ENCODE results near the gene NFIX. TPM values are rescaled to one million over a fixed set of nuclear protein-coding genes. Genes with fewer than 3 reads are reported as not detected.

NFIX gene
- total RNA-seq, 4 donors from 2014 or later = 31.9 to 128 (median 105) TPM

DNA sequence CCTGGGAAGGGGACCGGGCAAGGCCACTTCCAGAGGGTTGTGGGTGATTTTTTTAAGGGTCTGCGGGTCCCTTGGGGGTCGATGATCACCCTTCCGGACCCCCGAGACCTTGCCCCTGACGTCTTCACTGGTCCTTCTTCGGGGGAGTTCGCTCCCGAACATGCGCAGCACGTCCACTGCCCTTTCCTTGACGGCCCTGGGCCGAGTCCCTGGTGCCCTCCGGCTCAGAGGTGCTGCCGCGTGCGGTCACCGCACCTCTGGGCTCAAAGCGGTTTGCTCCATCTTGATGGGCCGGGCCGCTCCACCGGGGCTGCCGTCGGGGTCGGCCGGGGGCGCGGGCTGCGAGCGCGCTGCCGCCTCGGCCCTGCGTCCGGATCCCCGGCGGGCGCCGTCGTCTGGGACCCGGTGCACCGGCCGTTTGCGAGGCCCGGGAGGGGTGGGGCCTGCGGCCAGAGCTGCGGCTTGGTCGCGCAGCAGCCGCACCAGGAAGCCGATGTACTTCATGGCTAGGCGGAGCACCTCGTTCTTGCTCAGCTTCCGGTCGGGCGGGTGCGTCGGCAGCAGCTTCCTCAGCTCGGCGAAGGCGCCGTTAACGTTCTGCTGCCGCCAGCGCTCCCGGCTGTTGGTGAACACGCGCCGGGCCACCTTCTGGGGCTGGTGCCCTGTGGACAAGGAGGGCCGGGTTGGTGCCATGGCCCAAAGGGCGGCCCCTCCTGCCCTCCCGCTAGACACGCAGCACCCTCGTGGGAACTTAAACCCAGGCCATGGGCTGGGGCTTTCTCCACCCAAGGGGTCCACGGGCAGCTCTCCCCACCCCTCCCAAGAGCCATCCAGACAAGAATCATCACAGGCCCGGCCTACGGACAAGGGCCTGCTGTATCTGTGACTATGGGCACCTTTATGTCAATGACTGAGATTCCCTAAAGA, 104.1 kb downstream of the NFIX start:
- intact Hi-C loops (cut with DNase I; ENCODE audit: low total_unique reads) (no loop called here), in situ Hi-C loops (cut with MboI; ENCODE audit: low sequenced_read_pairs in 4 of 4) (loop anchor here in 1 of 4 donors (10.0 kb wide), 1 partner anchor 115 kb away; no protein-coding TSS in a partner anchor)
- peak; percentile 53 to 58 for DNase-seq
- Histone ChIP-seq H3K27ac (peak overlapping the region; percentile 71 to 89 (median 84)), H3K4me1 (peaks cover 12 to 25% of the 10 kb centered on the region in 2 donors), H3K27me3 (no peaks in the 10 kb centered on the region), H3K36me3 (no peaks in the 10 kb centered on the region), H3K9me3 (no peaks in the 10 kb centered on the region), H3K4me3 (peak overlapping the region; percentile 23 to 49 (median 46))
- ATAC-seq = peak in 1 of 2 donors; percentile 30
- TF ChIP-seq POLR2A (IDR thresholded peaks at IDR 0.05) = peak; percentile 23 to 49
- TF ChIP-seq, protein P1, sequence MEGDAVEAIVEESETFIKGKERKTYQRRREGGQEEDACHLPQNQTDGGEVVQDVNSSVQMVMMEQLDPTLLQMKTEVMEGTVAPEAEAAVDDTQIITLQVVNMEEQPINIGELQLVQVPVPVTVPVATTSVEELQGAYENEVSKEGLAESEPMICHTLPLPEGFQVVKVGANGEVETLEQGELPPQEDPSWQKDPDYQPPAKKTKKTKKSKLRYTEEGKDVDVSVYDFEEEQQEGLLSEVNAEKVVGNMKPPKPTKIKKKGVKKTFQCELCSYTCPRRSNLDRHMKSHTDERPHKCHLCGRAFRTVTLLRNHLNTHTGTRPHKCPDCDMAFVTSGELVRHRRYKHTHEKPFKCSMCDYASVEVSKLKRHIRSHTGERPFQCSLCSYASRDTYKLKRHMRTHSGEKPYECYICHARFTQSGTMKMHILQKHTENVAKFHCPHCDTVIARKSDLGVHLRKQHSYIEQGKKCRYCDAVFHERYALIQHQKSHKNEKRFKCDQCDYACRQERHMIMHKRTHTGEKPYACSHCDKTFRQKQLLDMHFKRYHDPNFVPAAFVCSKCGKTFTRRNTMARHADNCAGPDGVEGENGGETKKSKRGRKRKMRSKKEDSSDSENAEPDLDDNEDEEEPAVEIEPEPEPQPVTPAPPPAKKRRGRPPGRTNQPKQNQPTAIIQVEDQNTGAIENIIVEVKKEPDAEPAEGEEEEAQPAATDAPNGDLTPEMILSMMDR (IDR thresholded peaks at IDR 0.05 in 4 of 5, conservative IDR thresholded peaks at IDR 0.05 in 1 of 5) = no peak

DNA sequence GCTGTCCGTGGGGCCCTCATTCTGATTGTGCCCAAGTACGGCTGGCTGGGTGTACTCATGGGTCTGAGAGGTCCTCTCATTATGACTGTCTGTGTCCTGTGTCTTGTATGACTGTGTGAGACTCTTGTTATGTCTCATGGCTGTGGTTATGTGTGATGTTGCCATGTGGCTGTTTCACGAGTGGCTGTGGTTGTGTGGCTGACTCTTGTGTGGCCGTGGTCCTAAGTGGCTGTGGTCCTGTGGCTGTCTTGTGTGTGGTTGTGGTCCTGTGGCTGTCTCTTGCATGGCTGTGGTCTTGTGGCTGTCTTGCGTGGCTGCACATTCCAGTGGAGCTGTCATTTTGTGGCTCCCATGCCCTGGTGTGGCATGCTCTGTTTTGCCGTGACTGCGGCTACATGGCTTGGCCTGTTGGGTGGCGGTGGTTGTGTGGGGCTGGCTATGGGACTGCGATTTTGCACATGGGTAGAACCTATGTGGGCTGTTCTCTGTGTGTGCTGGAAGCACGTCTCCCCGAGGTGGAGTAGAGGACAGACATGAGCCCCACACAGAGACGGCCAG, 104.8 kb downstream of the NFIX start:
- ATAC-seq (no peak), DNase-seq (no peak)
- in situ Hi-C loops (cut with MboI; ENCODE audit: low sequenced_read_pairs in 4 of 4) (loop anchor here in 1 of 4 donors (25.0 kb wide), 1 partner anchor 162 kb away; no protein-coding TSS in a partner anchor), intact Hi-C loops (cut with DNase I; ENCODE audit: low total_unique reads) (no loop called here)
- Histone ChIP-seq H3K4me1 (peaks cover 12 to 25% of the 10 kb centered on the region in 2 donors), H3K9me3 (no peaks in the 10 kb centered on the region), H3K27me3 (no peaks in the 10 kb centered on the region), H3K4me3 (peak overlapping the region in 2 of 4 donors; percentile 17 to 45), H3K27ac (peak overlapping the region; percentile 71 to 89 (median 84)), H3K36me3 (peaks cover 0 to 4% of the 10 kb centered on the region in 2 donors)
- no peak for TF ChIP-seq POLR2A (IDR thresholded peaks at IDR 0.05)
- TF ChIP-seq, protein P1 (IDR thresholded peaks at IDR 0.05 in 4 of 5, conservative IDR thresholded peaks at IDR 0.05 in 1 of 5) = no peak

DNA sequence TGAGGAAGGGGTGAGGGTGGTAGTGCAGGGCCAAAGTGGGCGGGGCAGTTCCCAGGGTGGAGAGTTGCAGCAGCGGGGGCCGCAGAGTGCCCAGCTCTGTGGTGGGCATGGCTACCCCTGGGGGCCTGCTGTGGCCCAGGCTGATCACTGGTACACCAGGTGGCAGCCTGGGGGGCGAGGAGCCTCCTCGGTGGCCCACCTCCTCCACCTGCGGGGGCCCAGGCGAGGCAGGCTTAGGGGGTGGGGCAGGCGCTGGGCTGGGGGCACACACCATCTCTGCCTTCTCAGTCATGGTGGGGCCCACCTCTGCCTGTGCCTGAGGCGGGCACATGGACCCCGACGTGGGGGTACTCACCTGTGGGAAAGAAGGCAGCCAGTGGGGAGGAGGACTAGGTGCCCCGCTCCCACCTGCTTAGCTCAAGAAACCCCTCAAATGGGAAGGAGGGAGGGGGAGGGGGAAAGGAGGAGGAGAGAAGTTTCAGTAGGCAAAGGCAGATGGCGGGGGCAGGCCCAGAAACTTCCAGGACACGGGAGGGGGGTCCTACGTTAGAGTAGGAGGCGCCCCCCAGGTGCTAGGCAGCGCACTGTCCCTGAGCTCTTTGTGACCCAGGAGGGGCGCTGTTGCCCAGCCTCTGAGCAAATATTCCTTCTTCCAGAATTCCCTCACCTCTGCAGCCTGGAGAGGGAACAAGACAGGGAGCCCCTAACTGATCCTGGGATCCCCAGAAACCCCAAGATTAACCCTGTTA, 105.7 kb downstream of the NFIX start:
- H3K9me3 ChIP-seq = no peaks in the 10 kb centered on the region
- H3K27me3 ChIP-seq = no peaks in the 10 kb centered on the region
- no peak for TF ChIP-seq POLR2A (IDR thresholded peaks at IDR 0.05)
- TF ChIP-seq, protein P1 (IDR thresholded peaks at IDR 0.05 in 4 of 5, conservative IDR thresholded peaks at IDR 0.05 in 1 of 5) = peak in 2 of 5 experiments; percentile 20 to 31
- in situ Hi-C loops (cut with MboI; ENCODE audit: low sequenced_read_pairs in 4 of 4) = loop anchor here in 1 of 4 donors (25.0 kb wide), 1 partner anchor 161 kb away; no protein-coding TSS in a partner anchor
- peak overlapping the region in 3 of 4 donors; percentile 39 to 55 (median 41) for H3K4me3 ChIP-seq
- intact Hi-C loops (cut with DNase I; ENCODE audit: low total_unique reads) = no loop called here
- peak overlapping the region; percentile 44 to 89 (median 84) for H3K27ac ChIP-seq
- H3K36me3 ChIP-seq = peaks cover 0 to 4% of the 10 kb centered on the region in 2 donors
- H3K4me1 ChIP-seq = peaks cover 12 to 25% of the 10 kb centered on the region in 2 donors
- DNase-seq = no peak
- ATAC-seq = no peak

DNA sequence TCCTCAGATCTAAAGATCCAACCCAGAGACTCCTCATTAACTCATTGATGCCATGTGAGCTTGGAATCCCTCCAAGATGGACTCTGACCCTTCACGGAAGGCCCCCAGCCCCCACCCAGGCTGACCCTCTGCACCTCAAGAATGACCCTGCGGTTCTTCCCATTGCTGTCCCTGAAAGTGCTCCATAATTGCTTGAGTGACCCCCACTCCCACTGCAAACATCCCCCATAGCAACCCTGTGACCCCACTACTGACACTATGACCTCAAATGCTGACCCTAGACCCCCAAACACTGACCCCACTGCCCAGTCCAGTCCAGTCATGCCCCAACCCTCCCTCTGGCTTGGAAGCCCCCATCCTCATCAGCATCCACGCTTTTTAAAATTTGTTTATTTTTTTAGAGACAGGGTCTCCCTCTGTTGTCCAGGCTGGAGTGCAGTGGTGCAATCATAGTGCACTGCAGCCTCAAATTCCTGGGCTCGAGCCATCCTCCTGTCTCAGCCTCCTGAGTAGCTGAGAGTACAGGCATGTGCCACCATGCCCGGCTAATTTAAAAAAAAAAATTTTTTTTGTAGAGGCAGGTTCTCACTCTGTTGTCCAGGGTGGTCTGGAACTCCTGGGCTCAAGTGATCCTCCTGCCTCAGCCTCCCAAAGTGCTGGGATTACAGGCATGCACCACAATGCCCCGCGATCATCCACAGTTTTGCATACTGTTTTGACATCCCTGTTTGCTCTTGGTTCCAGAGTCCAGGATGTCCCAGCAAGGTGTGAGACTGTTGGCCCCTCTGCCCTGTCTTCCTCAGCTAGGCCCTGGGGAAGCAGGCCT, 106.5 kb downstream of the NFIX start:
- peaks cover 0 to 4% of the 10 kb centered on the region in 2 donors for H3K36me3 ChIP-seq
- no peaks in the 10 kb centered on the region for H3K9me3 ChIP-seq
- peak overlapping the region; percentile 39 to 55 (median 41) for H3K4me3 ChIP-seq
- intact Hi-C loops (cut with DNase I; ENCODE audit: low total_unique reads) (no loop called here), in situ Hi-C loops (cut with MboI; ENCODE audit: low sequenced_read_pairs in 4 of 4) (loop anchor here in 1 of 4 donors (25.0 kb wide), 1 partner anchor 160 kb away; no protein-coding TSS in a partner anchor)
- peaks cover 12 to 25% of the 10 kb centered on the region in 2 donors for H3K4me1 ChIP-seq
- no peak for TF ChIP-seq POLR2A (IDR thresholded peaks at IDR 0.05)
- TF ChIP-seq, protein P1 (IDR thresholded peaks at IDR 0.05 in 4 of 5, conservative IDR thresholded peaks at IDR 0.05 in 1 of 5) = no peak
- H3K27me3 ChIP-seq = no peaks in the 10 kb centered on the region
- DNase-seq (no peak), ATAC-seq (no peak)
- peak overlapping the region; percentile 68 to 89 (median 84) for H3K27ac ChIP-seq

All from gastrocnemius medialis (tissue), 4 donors.